HUES48 (cell line): ENCODE results near the gene PRRX2.

Experiments
- H3K27ac ChIP-seq: one replicate; pipeline ENCODE4 v1.7.0; 2013; ENCODE audit warnings: low read depth, low read length, inconsistent platforms
- H3K27me3 ChIP-seq: 2 replicates; pipeline ENCODE4 v1.6.1; 2013; ENCODE audit warnings: mild to moderate bottlenecking, low read length; ENCODE audit not compliant: control insufficient read depth, insufficient read depth
- H3K36me3 ChIP-seq: 2 replicates; pipeline ENCODE4 v1.6.1; 2013; ENCODE audit warnings: low read length; ENCODE audit not compliant: control insufficient read depth, insufficient read depth
- H3K4me1 ChIP-seq: 2 replicates; pipeline ENCODE4 v1.6.1; 2013; ENCODE audit warnings: mild to moderate bottlenecking, low read length; ENCODE audit not compliant: control insufficient read depth, insufficient read depth
- H3K4me3 ChIP-seq: 2 replicates; pipeline ENCODE4 v1.5.1; 2013; ENCODE audit warnings: mild to moderate bottlenecking, low read depth, low read length
- H3K9ac ChIP-seq: 2 replicates; pipeline ENCODE4 v1.6.1; 2013; ENCODE audit warnings: mild to moderate bottlenecking, low read depth, low read length, moderate library complexity
- H3K9me3 ChIP-seq: 2 replicates; pipeline ENCODE4 v1.6.1; 2013; ENCODE audit warnings: low read length; ENCODE audit not compliant: control insufficient read depth, insufficient read depth

PRRX2 gene

DNA sequence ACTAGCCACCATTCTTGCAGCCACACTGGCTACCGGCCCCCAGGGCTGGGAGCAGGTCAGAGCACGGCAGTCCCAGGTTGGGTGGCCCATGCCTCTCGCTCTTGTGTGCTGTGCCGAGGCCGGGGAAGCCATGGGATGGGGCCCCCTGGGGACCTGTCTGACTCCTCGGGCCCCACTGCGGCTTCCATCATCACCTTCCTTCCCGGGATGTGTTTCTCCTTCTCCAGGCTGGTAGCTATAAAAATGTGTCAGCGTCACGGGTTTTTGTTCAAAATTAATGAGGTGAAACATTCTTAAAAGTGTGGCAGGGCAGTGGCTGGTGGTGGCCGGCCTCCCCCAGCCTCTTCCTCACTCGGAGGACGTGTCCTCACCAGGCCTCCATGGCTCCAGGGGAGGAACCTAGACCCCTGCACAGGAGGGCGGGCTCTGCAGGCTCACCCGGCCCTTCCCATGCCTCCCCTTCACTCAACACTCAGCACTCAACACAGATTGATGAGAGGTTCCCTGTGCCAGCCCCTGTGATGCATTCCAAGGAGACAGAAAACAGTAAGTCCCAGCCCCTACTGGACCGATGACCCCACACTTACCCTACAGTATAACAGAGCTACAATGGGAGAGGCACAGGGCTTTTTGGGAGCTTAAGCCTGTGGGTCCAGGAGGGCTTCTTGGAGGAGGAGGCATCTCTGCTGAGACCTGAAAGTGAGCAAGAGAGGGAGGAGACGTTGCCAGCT is 44.2 kb downstream of the PRRX2 start:
- no peak overlapping the region for H3K27ac ChIP-seq
- H3K4me1 ChIP-seq = 0 out of 2 replicates have a peak, but pooled peaks cover 2% of the 10 kb centered on the region
- no peaks in the 10 kb centered on the region for H3K9me3 ChIP-seq
- H3K27me3 ChIP-seq = no peaks in the 10 kb centered on the region
- H3K9ac ChIP-seq = no peak overlapping the region
- no peak overlapping the region for H3K4me3 ChIP-seq
- H3K36me3 ChIP-seq = no peaks in the 10 kb centered on the region

DNA sequence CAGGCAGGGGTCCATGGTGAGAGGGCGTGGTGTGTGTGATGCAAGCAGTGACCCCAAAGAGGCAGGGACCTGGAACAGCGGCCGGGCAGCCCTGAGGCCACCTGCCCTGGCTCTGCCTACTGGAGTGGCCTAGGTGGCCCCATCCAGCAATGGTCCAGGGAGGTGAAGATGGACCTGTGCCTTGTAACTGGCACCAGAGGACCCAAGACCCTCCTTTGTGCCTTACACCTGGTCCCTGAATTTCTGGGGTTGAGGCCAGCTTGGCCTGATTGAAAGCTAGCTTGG is 44.7 kb downstream of the PRRX2 start:
- Histone ChIP-seq H3K4me3 (no peak overlapping the region), H3K9ac (no peak overlapping the region), H3K27ac (no peak overlapping the region), H3K36me3 (no peaks in the 10 kb centered on the region), H3K4me1 (0 out of 2 replicates have a peak, but pooled peaks cover 2% of the 10 kb centered on the region), H3K27me3 (no peaks in the 10 kb centered on the region), H3K9me3 (no peaks in the 10 kb centered on the region)

DNA sequence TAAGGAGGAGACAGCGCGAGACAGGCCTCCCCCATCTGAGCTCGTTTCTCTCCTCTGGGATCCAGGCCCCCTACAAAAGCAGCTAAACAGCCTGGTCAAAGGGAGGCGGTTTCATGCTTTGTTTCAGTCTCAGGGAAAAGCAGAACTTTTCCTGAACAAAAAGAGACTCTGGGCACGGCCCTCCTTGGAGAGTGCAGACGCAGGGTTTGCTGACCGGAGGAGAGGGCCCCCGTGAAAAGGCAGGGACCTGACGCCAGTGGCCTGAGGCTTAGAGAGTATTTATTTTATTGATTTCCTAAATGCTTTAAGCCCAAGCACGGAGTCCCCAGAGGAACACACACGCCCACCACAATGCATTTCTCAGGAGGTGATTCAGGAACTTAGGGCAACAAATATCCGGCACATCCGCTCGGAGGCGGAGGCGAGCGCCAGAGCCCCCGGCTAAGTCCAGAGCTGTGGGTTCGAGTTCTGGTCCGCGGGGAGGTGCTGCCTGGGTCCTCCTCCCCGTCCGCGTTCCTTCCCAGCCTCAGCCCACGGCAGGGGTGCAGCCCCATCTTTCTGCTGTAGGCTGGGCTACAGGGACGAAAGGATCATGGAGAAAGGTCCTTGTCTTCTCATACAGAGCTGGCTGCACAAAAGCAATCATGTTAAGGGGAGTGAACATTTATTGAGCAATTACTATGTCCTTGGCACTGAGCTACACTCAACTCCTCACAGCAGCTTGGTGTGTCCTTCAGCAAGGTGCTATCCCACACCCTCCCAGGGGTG is 47.4 kb downstream of the PRRX2 start:
- H3K9ac ChIP-seq = no peak overlapping the region
- no peaks in the 10 kb centered on the region for H3K36me3 ChIP-seq
- H3K27ac ChIP-seq = peak overlapping the region; percentile 64
- no peak overlapping the region for H3K4me3 ChIP-seq
- no peaks in the 10 kb centered on the region for H3K27me3 ChIP-seq
- H3K4me1 ChIP-seq = 0 out of 2 replicates have a peak, but pooled peaks cover 2% of the 10 kb centered on the region
- no peaks in the 10 kb centered on the region for H3K9me3 ChIP-seq

DNA sequence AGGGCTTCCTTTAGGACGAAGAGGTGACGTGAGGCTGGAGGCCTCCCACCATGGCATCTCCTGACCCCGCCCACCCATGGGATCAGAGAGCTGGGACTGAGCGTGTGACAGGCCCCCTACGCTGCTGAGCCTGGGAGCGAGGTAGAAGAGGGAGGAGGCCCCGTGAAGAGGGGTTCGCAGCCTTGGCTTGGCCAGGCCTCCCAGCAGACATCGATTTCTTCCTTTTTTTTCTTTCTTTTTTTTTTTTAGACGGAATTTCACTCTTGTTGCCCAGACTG is 47.9 kb downstream of the PRRX2 start:
- H3K27ac ChIP-seq = no peak overlapping the region
- no peaks in the 10 kb centered on the region for H3K9me3 ChIP-seq

DNA sequence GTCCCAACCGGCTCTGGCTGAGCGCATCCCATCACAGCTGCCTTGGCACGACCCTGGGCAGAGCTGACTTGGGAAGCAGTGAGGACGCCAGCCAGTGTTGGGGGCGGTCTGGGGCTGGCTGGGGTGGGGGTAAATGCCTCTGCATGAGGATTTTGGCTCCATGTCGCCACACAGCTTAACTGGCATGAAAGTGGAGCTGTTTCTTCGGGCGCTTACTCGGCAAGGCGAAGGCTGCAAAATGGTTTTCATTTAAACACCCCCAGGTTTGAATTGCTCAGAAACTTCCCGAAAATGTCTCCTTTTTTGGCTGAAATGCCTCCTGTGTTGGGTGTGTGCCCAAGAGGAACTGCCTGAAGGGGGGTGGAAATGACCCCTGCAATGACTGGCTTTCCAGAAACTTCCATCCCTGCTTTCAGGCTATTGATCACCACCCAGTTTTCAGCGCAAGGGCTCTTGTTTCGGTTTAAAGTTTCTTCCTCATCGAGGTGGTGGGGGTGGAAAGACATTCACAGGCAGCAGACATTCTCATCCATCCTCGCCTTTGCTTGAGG is 49.1 kb downstream of the PRRX2 start:
- no peak overlapping the region for H3K4me3 ChIP-seq

More for the DNA sequence above, 47.9 kb downstream of the PRRX2 start:
- Histone ChIP-seq H3K27me3 (no peaks in the 10 kb centered on the region), H3K36me3 (no peaks in the 10 kb centered on the region), H3K4me3 (no peak overlapping the region), H3K4me1 (0 out of 2 replicates have a peak, but pooled peaks cover 2% of the 10 kb centered on the region), H3K9ac (no peak overlapping the region)

DNA sequence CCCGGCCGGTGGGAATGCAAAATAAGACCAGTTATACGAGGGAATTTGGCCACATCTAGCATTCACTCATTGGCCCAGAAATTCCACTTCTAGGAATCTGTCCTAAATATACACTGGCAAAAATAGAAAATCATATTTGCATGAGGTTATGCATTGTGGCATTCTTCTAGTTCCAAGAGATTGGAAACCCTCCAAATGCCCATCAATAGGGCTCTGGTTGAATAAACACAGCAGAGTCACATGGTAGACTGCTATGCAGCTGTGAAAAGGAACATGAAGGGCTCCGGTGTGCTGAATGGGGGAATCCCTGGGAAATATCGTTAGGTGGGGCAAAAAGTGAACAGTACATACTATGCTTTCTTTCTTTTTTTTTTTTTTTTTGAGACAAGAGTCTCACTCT is 50.6 kb downstream of the PRRX2 start:
- Histone ChIP-seq H3K36me3 (no peaks in the 10 kb centered on the region), H3K4me1 (no peaks in the 10 kb centered on the region), H3K4me3 (no peak overlapping the region), H3K27ac (no peak overlapping the region), H3K27me3 (no peaks in the 10 kb centered on the region), H3K9me3 (no peaks in the 10 kb centered on the region), H3K9ac (no peak overlapping the region)

More for the DNA sequence above, 49.1 kb downstream of the PRRX2 start:
- Histone ChIP-seq H3K9ac (no peak overlapping the region), H3K4me1 (no peaks in the 10 kb centered on the region), H3K9me3 (no peaks in the 10 kb centered on the region), H3K27me3 (no peaks in the 10 kb centered on the region), H3K36me3 (no peaks in the 10 kb centered on the region), H3K27ac (no peak overlapping the region)

DNA sequence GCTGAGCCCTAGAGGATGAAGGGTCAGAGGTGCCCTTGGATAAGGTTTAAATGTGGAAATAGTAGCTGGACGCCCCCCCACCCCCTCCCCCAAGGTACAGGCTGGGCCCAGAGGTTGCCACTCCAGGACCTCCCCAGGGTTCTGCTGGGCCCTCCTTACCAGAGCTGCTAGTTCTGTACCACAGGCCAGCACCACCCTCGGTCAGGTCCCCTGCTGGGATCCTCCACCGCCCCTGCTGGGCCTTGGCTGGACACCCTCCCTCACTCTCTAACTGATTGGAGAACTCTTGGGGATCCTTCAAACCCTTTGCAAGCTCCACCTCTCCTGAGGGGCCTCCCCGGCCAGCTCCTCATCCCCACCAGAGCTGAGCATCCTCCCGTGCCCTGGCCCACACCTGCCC is 52.5 kb downstream of the PRRX2 start:
- Histone ChIP-seq H3K9ac (no peak overlapping the region), H3K27ac (no peak overlapping the region), H3K36me3 (no peaks in the 10 kb centered on the region), H3K4me1 (no peaks in the 10 kb centered on the region), H3K27me3 (no peaks in the 10 kb centered on the region), H3K9me3 (no peaks in the 10 kb centered on the region), H3K4me3 (no peak overlapping the region)

DNA sequence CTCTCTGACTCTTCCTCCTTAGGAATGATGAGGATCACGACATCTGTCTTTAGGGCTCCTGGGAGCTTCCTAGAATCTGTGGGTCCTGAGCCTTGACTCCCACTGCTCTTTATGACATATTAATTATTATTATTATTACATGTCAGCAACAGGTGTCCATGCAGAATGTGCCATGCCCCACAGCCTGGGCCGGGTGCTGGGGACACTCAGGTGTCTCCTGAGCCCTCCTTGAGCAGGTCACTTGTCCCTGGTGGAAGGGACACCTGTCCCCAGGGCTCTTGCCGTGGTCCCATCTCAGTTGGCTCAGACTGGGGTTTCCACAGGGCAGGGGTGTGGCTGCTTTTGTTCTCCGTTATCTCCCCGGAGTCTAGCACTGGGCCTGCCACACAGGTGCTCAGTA is 53.2 kb downstream of the PRRX2 start:
- Histone ChIP-seq H3K36me3 (no peaks in the 10 kb centered on the region), H3K9ac (no peak overlapping the region), H3K27me3 (no peaks in the 10 kb centered on the region), H3K9me3 (no peaks in the 10 kb centered on the region), H3K4me3 (no peak overlapping the region), H3K4me1 (no peaks in the 10 kb centered on the region), H3K27ac (no peak overlapping the region)

DNA sequence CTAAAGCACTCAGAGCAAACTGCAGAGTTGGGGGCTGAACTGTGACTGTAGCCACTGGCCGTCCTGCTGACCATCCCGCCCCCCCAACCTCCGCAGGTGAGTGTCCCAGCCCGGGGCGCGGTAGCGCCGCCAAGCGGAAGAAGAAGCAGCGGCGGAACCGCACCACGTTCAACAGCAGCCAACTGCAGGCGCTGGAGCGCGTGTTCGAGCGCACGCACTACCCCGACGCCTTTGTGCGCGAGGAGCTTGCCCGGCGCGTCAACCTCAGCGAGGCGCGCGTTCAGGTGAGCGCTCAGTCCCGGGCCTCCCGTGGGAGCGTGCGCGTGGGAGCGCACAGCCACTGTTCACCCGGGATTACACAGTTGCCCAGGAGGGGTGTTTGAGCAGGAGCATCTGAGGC is 53.7 kb downstream of the PRRX2 start:
- no peak overlapping the region for H3K27ac ChIP-seq
- H3K4me1 ChIP-seq = no peaks in the 10 kb centered on the region
- H3K9me3 ChIP-seq = no peaks in the 10 kb centered on the region
- H3K9ac ChIP-seq = no peak overlapping the region
- no peaks in the 10 kb centered on the region for H3K36me3 ChIP-seq
- no peaks in the 10 kb centered on the region for H3K27me3 ChIP-seq
- H3K4me3 ChIP-seq = no peak overlapping the region

DNA sequence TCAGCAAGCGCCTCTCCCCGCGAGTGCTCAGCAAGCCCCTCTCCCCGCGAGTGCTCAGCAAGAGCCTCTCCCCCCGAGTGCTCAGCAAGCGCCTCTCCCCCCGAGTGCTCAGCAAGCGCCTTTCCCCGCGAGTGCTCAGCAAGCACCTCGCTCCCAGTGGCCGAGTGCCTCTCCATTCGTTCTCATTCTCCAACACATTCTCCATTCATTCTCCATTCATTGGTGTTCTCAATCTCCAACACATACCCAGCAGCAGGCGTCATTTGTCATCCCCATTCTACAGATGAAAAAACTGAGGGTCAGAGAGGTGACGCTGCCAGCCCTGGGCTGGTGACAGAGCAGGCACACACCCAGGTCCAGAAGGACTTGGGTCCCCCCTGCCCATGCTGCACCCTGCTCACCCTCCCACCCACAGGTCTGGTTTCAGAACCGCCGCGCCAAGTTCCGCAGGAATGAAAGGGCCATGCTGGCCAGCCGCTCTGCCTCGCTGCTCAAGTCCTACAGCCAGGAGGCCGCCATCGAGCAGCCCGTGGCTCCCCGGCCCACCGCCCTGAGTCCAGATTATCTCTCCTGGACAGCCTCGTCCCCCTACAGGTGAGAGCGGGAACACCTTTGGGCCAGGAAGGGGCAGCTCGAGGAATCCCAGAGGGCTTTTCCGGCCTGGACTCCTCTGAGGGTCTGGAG is 54.9 kb downstream of the PRRX2 start:
- Histone ChIP-seq H3K9me3 (no peaks in the 10 kb centered on the region), H3K4me1 (no peaks in the 10 kb centered on the region), H3K4me3 (no peak overlapping the region), H3K27ac (no peak overlapping the region), H3K27me3 (no peaks in the 10 kb centered on the region), H3K36me3 (no peaks in the 10 kb centered on the region), H3K9ac (no peak overlapping the region)
